ACHN (cell line): ENCODE data around the gene PEX10.

ENCODE experiments used
- DNase-seq: peaks from one replicate; pipeline ENCODE4 v3.0.0-alpha.2; 2015
- in situ Hi-C: cut with HindIII; loops from 2 replicates; pipeline ENCODE4 v1.10.0; 2017; ENCODE audit warnings: low sequenced_read_pairs, low pct_ligation_motif_present, low pct_unique_long_range_greater_than_20kb

The PEX10 gene

GRCh38 chr1:2384130-2384860, 28.1 kb downstream of the PEX10 start:
- in situ Hi-C loops: loop anchor here (25.0 kb wide), 1 partner anchor 172 kb away; no protein-coding TSS in a partner anchor

GRCh38 chr1:2383576-2383975, 28.8 kb downstream of the PEX10 start:
- in situ Hi-C loops: loop anchor here (25.0 kb wide), 1 partner anchor 171 kb away; no protein-coding TSS in a partner anchor

More at GRCh38 chr1:2384130-2384860, 28.1 kb downstream of the PEX10 start:
- no peak for DNase-seq

GRCh38 chr1:2382621-2383361, 29.6 kb downstream of the PEX10 start:
- peak; percentile 49 for DNase-seq

More at GRCh38 chr1:2383576-2383975, 28.8 kb downstream of the PEX10 start:
- DNase-seq: no peak

DNA sequence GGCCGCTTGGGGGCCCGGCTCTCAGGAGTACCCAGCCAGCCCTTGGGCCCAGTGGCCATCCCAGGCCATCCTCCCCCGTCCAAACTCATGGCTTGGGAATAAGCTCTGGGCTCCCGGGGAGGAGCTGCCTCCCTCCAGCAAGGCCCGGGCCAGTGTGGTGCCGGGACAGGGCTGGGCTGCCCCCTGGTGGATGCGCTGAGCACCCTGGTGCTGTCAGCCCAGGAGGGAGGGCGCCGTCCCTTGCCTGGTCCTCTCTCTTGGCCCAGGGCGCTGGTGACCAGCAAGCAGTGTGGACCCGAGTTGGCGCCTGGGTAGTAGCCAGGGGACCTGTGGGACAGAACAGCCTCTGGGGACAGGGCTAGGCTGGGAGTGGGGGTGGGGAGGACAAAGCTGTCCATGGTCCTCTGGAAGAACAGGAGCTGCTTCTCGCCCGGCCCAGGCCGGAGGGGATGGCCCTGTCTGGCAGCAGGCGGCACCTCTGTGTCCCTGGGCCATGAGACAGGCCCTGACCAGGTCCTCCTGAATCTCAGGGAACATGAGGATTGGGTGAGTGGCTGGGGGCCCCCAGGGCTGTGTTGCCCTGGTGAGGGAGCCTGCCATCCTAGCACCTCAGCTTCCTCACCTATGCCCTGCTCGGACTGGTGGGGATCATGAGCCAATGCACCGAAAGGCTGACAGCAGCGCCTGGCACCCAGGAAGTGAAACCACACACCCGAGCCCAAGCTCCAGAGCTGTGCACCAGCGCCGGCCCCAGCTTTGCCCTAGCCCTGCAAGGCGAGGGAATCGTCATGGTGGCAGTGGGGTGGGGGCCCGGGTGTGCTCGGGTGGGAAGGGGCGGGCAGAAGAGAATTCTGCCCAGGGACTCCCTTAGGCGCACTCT, 30.4 kb downstream of the PEX10 start:
- in situ Hi-C loops: loop anchor here (25.0 kb wide), 1 partner anchor 170 kb away; no protein-coding TSS in a partner anchor
- DNase-seq: peak; percentile 51

More at GRCh38 chr1:2382621-2383361, 29.6 kb downstream of the PEX10 start:
- in situ Hi-C loops: loop anchor here (25.0 kb wide), 1 partner anchor 170 kb away; no protein-coding TSS in a partner anchor

DNA sequence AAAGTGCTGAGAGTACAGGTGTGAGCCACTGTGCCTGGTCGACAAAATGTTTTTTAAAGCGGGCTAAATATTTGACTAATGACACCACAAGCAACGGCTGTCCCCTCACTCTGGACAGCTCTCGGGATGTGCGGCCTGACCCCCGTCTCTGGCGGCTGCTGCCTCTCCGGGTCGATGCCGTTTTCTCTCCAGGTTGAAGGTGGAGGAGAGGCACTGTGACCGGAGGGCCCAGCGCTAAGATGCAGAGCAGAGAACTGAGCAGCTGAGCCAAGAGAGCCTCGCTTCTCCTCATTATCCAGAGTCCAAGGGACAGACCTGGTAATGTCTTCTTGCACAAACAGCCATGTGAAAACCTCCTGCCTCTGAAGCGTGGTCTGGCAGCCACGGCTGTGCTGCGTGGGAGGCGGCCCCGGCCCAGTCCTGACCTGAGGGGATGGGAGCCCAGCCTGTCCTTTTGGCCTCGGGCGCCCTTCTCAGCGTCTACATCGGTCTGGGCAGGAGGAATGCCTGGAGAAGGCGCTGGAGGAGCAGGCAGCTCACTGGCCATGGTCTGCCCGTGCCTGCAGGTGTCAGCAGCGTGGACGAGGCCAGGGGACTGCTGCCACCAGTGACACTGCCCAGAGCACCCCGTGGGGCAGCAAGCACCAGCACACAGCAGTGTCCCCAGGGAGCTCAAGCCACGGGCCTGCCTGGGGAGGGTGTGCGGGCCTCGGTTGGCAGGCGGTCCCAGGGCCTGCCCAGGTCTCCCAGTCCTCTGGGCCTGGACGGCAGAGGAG, 31.4 kb downstream of the PEX10 start:
- in situ Hi-C loops: loop anchor here (25.0 kb wide), 1 partner anchor 169 kb away; no protein-coding TSS in a partner anchor
- DNase-seq: no peak

DNA sequence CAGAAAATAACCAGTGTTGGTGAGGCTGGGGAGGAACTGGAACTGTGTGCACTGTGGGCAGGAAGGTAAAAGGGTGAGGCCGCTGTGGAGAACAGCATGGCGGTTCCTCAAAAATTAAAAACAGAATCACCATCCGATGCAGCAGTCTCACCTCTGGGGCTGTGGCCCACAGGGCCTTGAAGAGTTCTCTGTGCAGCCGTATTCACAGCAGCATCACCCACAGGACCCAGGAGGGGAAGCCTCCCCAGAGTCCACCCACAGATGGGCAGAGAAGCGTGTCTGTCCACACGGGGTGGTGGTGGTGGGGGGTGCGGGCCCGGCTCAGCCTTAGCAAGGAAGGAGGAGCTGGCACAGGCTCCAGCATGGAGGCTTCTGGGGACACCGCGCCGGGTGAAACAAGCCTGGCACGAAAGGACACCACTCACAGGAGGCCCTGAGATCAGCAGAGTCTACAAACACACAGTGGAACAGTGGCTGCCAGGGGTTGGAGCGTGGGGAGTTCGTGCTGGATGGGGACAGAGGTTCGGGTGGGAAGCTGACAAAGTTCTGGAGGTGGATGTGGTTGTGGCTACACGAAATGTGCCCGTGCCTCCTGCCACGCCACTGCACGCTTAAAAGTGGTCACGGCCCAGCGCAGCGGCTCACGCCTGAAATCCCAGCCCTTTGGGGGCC, 32.5 kb downstream of the PEX10 start:
- in situ Hi-C loops: loop anchor here (25.0 kb wide), 1 partner anchor 168 kb away; no protein-coding TSS in a partner anchor
- no peak for DNase-seq

GRCh38 chr1:2378956-2379732, 33.2 kb downstream of the PEX10 start:
- in situ Hi-C loops: loop anchor here (25.0 kb wide), 1 partner anchor 167 kb away; no protein-coding TSS in a partner anchor

DNA sequence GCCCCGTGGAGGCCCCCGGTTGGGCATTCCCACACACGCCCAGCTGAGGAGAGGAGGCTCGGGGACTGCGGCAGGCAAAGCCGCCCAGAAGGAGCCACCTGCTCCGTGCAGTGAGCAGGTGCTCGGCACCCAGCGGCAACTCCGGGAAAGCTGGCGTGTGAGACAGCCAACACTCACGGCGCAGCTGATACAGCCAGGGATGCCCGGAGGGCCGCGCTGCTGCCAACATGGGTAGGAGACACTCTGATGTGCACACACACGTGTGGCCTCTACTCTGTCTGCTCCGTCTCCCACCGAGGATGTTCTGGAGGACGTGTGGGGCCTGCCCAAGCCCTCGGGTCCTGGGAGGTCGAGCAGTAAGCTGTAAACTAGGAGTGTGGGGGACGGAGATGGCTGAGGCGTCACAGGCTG, 33.9 kb downstream of the PEX10 start:
- no peak for DNase-seq
- in situ Hi-C loops: loop anchor here (25.0 kb wide), 1 partner anchor 166 kb away; no protein-coding TSS in a partner anchor

More at GRCh38 chr1:2378956-2379732, 33.2 kb downstream of the PEX10 start:
- DNase-seq: no peak

DNA sequence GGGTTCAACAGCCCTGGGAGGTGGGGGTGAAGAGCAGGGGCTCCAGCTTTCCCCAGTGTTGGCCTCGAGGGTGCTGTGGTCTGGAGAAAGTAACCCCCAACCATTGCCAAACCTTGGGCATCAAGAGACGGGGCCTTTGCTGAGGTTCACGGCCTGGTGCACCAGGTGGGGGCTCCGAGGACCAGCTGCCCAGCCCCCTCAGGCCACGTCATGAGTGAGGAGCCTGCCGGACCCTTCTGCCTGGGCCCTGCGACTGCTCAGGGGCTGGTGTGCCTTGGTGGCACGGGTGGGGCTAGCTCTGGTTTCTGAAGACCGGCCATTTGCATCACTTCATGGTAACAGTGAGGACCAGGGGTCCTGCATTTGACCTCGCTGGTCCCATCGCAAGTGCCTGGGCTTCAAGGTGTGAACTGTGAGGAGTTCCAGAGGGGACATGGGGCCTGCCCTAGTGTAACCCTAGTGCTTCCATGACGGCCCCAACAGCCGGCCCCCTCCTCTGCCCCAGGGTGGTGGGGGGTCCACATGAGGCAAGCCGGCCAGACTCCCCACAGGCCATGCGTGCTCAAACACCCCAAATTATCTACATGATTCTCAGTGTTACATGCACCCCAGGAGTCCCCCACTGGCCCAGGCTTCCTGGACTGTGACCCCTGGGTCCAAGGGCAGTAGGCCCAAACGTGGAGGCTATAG, 34.5 kb downstream of the PEX10 start:
- in situ Hi-C loops: loop anchor here (25.0 kb wide), 1 partner anchor 166 kb away; no protein-coding TSS in a partner anchor
- DNase-seq: no peak

GRCh38 chr1:2376931-2377672, 35.3 kb downstream of the PEX10 start:
- in situ Hi-C loops: loop anchor here (25.0 kb wide), 1 partner anchor 165 kb away; no protein-coding TSS in a partner anchor
- no peak for DNase-seq

DNA sequence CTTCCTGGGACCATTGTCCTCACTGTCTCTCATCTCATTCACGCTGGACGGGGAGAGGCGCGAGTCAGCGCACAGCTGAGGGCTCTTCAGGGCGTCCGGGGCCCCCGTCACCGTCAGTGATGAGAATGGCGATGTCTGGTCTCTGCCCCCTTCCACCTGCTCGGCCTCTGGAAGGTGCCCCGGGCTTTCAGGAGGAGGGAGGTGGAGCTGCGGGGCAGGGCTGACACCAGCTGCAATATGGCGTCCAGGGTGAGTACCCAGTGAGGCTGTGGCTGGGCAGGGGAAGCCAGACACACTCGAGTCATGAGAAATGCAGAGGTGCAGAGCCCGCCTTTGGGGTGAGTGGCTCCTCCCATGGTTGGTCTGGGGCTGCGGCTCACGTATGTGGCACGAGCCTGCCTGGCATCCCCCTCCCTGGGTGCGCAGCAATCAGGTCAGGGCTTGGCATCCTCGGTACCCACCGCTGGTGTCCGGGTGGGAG, 36.1 kb downstream of the PEX10 start:
- no peak for DNase-seq
- in situ Hi-C loops: loop anchor here (25.0 kb wide), 1 partner anchor 164 kb away; no protein-coding TSS in a partner anchor

- in situ Hi-C loops: loop anchor here (25.0 kb wide), 1 partner anchor 164 kb away; no protein-coding TSS in a partner anchor
- no peak for DNase-seq
Observed at GRCh38 chr1:2375923-2376260, 36.5 kb downstream of the PEX10 start.

GRCh38 chr1:2375246-2375922, 37.0 kb downstream of the PEX10 start:
- no peak for DNase-seq
- in situ Hi-C loops: loop anchor here (25.0 kb wide), 1 partner anchor 163 kb away; no protein-coding TSS in a partner anchor
